Measurements from ENCODE around the gene LRIG2. TPM values are rescaled to one million over a fixed set of nuclear protein-coding genes. Genes with fewer than 3 reads are reported as not detected.

LRIG2 gene
- total and polyA plus RNA-seq, 2 experiments from 2014 or later = 4.3 to 12.7 TPM

DNA sequence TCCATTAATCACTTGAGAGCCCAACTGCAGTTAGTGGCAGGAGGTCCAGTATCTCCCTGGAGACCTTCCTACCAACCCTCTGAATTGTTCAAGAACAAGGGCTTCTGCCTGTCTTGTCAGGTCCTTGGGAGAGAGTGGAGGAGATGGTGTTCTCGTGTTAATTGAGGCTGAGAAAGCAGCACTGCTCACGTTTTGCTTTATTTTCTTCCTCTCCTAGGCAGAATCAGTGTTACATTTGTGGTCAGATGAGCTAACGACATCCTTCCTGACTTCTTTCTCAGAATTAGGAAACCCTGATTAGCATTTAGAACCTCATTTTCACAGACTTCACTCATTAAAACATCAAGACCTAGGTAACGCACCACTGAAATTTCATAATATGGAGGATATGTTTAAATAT is 26.4 kb upstream of the LRIG2 start:
- TF ChIP-seq EZH2 (IDR thresholded peaks at IDR 0.05; ENCODE audit: borderline replicate concordance) (no peak), EZH2phosphoT487 (IDR thresholded peaks at IDR 0.05; ENCODE audit: low read depth, severe bottlenecking, unreplicated experiment) (no peak), CTCF (IDR thresholded peaks at IDR 0.05; ENCODE audit: poor library complexity) (no peak)
- Histone ChIP-seq H3K9me3 (ENCODE audit: low read depth) (no peaks in the 10 kb centered on the region), H3K4me3 (no peak overlapping the region), H4K20me1 (ENCODE audit: insufficient read depth, poor library complexity, severe bottlenecking) (no peaks in the 10 kb centered on the region), H3K4me1 (ENCODE audit: insufficient read depth) (peaks cover 21% of the 10 kb centered on the region), H3K4me2 (no peak overlapping the region), H3K27ac (no peak overlapping the region), H3K36me3 (replicated peaks; ENCODE audit: insufficient read depth, low read depth) (no peaks in the 10 kb centered on the region), H2AFZ (no peak overlapping the region), H3K9me2 (replicated peaks; ENCODE audit: insufficient read depth) (no peaks in the 10 kb centered on the region), H3K27me3 (no peaks in the 10 kb centered on the region), H3K79me2 (no peaks in the 10 kb centered on the region)
- no peak for DNase-seq (ENCODE audit: low spot score)
- WGBS (ENCODE audit: low lambda C conversion rate, missing lambda C conversion rate) = 88% methylated on average over 4 of the region's 4 CpGs

- WGBS (ENCODE audit: low lambda C conversion rate, missing lambda C conversion rate) = 70% methylated on average over 3 of the region's 3 CpGs
- Histone ChIP-seq H3K36me3 (replicated peaks; ENCODE audit: insufficient read depth, low read depth) (no peaks in the 10 kb centered on the region), H3K79me2 (no peaks in the 10 kb centered on the region), H3K9me2 (replicated peaks; ENCODE audit: insufficient read depth) (no peaks in the 10 kb centered on the region), H3K27ac (peak overlapping the region; percentile 6), H3K4me3 (no peak overlapping the region), H3K27me3 (no peaks in the 10 kb centered on the region), H3K4me2 (no peak overlapping the region), H4K20me1 (ENCODE audit: insufficient read depth, poor library complexity, severe bottlenecking) (no peaks in the 10 kb centered on the region), H2AFZ (no peak overlapping the region), H3K4me1 (ENCODE audit: insufficient read depth) (peaks cover 8% of the 10 kb centered on the region), H3K9me3 (ENCODE audit: low read depth) (no peaks in the 10 kb centered on the region)
- peak; percentile 48 for DNase-seq (ENCODE audit: low spot score)
- TF ChIP-seq CTCF (IDR thresholded peaks at IDR 0.05; ENCODE audit: poor library complexity) = no peak
- TF ChIP-seq EZH2 (IDR thresholded peaks at IDR 0.05; ENCODE audit: borderline replicate concordance) = no peak
These were observed 24.9 kb upstream of the LRIG2 start for GRCh38 chr1:113048064-113048463.

DNA sequence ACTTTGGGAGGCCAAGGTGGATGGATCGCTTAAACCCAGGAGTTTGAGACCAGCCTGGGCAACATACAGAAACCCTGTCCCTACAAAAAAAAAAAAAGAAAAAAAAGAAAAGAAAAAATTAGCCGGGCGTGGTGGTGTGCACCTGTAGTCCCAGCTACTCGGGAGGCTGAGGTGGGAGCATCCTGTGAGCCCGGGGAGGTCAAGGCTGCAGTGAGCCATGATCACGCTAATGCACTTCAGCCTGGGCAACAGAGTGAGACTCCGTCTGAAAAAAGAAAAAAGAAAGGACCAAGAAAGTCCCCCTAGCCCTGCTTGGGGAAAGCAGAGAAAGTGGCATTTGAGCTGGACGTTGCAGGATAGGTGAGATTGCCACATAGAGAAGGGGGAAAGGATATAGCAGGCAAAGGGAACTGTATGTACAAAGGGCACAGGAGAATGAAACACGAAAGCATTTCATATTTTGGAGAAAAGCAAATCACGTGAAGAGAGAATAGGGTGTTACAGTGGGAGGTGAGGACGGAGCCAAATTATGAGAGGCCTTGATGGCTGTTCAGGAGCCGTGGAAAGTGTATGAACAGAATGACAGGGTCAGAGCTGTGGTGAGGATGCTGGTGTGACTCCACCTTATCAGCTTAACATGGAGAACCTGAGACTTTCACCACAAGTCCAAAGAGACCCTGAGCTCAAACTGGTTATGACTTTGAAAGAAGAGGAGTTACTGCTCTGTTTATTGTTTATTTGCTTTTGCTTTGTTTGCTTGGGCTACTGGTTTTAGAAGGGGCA is 19.5 kb upstream of the LRIG2 start:
- Histone ChIP-seq H2AFZ (no peak overlapping the region), H3K9me3 (ENCODE audit: low read depth) (no peaks in the 10 kb centered on the region), H3K79me2 (no peaks in the 10 kb centered on the region), H3K4me3 (no peak overlapping the region), H3K4me2 (no peak overlapping the region), H3K9me2 (replicated peaks; ENCODE audit: insufficient read depth) (no peaks in the 10 kb centered on the region), H3K36me3 (replicated peaks; ENCODE audit: insufficient read depth, low read depth) (no peaks in the 10 kb centered on the region), H3K27me3 (no peaks in the 10 kb centered on the region), H4K20me1 (ENCODE audit: insufficient read depth, poor library complexity, severe bottlenecking) (no peaks in the 10 kb centered on the region), H3K4me1 (ENCODE audit: insufficient read depth) (no peaks in the 10 kb centered on the region), H3K27ac (no peak overlapping the region)
- TF ChIP-seq EZH2 (IDR thresholded peaks at IDR 0.05; ENCODE audit: borderline replicate concordance) = no peak
- no peak for TF ChIP-seq EZH2phosphoT487 (IDR thresholded peaks at IDR 0.05; ENCODE audit: low read depth, severe bottlenecking, unreplicated experiment)
- TF ChIP-seq CTCF (IDR thresholded peaks at IDR 0.05; ENCODE audit: poor library complexity) = no peak
- 84% methylated on average over 12 of the region's 12 CpGs for WGBS (ENCODE audit: low lambda C conversion rate, missing lambda C conversion rate)
- no peak for DNase-seq (ENCODE audit: low spot score)

Measured in hepatocyte (in vitro differentiated cells).